ENCODE data around the gene ASCC3.

Gene ASCC3

GRCh38 chr6:100461917-100462705 is 419.0 kb downstream of the ASCC3 start:
- no peak overlapping the region for H3K4me3 ChIP-seq (ENCODE audit: low read depth, low read length)
- TF ChIP-seq CTCF (IDR thresholded peaks at IDR 0.05; ENCODE audit: low read depth, low read length): no peak

- H3K4me3 ChIP-seq (ENCODE audit: low read depth, low read length): no peak overlapping the region
- no peak for TF ChIP-seq CTCF (IDR thresholded peaks at IDR 0.05; ENCODE audit: low read depth, low read length)
Observed at GRCh38 chr6:100461278-100461916, 419.7 kb downstream of the ASCC3 start.

- TF ChIP-seq CTCF (IDR thresholded peaks at IDR 0.05; ENCODE audit: low read depth, low read length): no peak
- H3K4me3 ChIP-seq (ENCODE audit: low read depth, low read length): no peak overlapping the region
Observed at GRCh38 chr6:100460650-100461204, 420.4 kb downstream of the ASCC3 start.

- no peak overlapping the region for H3K4me3 ChIP-seq (ENCODE audit: low read depth, low read length)
Observed at GRCh38 chr6:100459592-100460184, 421.4 kb downstream of the ASCC3 start.

GRCh38 chr6:100458841-100459591 is 422.1 kb downstream of the ASCC3 start:
- TF ChIP-seq CTCF (IDR thresholded peaks at IDR 0.05; ENCODE audit: low read depth, low read length): no peak
- no peak overlapping the region for H3K4me3 ChIP-seq (ENCODE audit: low read depth, low read length)

More at GRCh38 chr6:100459592-100460184, 421.4 kb downstream of the ASCC3 start:
- TF ChIP-seq CTCF (IDR thresholded peaks at IDR 0.05; ENCODE audit: low read depth, low read length): no peak

Measured in WI38 (cell line).